Suppressor macrophage (primary cell): ENCODE data around the gene CRACR2A.

Experiments used
- DNase-seq, 4 experiments: peaks; one replicate each; pipeline ENCODE4 v3.0.0-alpha.2; 2020 to 2022
- total RNA-seq, 17 experiments: gene quantifications; one replicate each; lab custom pipeline; 2026; ENCODE audit warnings: mixed read lengths in 6 of 17, inconsistent platforms in 3 of 17; lab: John Stamatoyannopoulos, UW

Gene CRACR2A
- total RNA-seq: 1.6 to 14.4 (median 4.0) reads per million in 17 experiments

- DNase-seq: peak; percentile 62 to 86 (median 77)
These were observed at the start of gene CRACR2A for GRCh38 chr12:3752741-3753486. Gene CRACR2A, minus strand, starts transcription at chr12:3753109. Its CDS starts 56,110 bp downstream, at chr12:3696999.

DNA sequence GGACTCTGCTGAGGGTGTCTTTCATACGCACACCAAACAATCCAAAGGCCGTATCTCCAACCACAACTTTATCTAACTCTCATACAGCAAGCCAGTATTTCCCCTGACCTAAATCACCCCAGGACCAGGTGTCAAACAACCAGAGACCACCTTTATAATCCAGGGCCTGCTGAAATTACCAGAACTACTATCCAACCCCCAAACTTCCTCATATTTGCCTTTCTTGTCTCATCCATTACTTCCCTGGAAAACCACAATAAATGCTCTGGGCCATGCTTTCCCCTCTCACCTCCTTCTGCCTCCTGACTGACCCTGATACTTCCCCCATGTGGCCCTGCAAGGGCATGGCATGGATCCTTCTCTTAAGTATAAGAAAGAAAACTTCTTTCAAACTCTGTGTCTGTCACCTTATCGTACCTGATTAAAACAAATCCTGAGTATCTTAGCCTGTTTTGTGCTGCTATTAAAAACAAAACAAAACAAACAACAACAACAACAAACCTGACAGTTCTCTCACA, 44.7 kb upstream of the CRACR2A start:
- DNase-seq: peak; percentile 17 to 45 (median 40)

- no peak for DNase-seq
These were observed 42.7 kb upstream of the CRACR2A start for GRCh38 chr12:3795492-3796133.

- DNase-seq: no peak
These were observed 42.2 kb upstream of the CRACR2A start for GRCh38 chr12:3795066-3795465.

DNA sequence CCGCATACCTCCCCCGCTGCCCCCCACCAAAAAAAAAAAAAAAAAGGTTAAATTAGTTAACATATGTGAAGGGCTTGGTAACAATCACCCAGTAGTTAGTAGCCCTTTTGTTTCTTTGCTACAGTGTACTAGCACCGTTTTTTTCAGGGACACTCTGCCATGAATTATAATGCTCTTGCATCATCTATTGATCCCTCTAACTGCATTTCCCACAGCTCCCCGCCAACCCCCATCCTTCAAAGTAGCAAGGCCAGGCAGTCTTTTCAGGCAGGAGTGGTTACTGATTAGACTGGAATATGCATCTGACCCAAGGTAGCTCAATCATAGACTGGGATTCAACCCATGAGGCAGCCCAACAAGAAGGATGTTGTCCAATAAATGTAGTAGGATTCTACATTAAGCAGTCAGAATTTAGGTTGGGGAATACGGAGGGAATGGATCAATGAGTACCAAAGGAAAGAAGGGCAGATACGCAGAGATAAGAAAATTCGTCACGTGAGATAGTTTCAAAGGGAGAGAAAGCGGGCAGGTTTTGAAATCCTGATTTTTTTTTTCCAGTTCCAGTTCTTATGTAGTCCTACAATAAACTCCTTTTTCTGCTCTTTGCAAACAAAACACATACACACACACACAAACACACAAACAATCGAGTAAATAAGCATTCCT, 39.8 kb upstream of the CRACR2A start:
- DNase-seq: no peak

- DNase-seq: no peak
These were observed 38.5 kb upstream of the CRACR2A start for GRCh38 chr12:3791256-3791874.

DNA sequence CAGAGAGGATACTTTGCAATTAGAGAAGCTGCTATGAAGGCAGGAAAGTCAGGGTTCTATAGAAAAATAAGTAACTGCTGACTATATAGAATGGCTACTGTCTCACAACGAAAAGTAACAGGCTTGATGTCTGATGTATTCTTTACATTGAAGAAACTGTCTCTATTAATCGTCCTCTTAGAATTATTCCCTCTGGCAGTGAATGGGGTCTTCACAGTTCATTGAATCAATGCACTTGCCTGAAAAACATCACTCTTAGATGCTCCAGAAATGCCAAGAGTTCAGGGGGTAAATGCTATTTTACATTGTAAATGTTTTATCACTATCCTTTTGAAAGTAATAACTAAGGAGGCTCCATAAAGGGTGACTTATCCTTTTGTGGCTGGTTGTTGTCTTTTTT, 37.7 kb upstream of the CRACR2A start:
- DNase-seq: no peak

DNA sequence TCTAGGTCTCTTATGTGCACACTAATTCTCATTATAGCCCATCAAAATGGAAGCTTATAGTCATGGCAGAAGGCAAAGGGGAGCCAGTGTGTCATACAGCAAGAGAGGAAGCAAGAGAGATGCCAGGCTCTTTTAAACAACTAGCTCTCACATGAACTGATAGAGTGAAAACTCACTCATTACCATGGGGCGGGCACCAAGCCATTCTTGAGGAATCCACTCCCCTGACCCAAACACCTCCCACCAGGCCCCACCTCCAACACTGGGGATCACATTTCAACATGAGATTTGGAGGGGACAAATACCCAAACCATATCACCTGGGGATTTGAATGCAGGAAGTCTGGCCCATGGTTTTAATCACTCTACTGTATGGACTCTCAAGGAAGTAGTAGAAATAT, 36.9 kb upstream of the CRACR2A start:
- DNase-seq: no peak

- peak; percentile 52 to 70 (median 60) for DNase-seq
These were observed 24.4 kb upstream of the CRACR2A start for GRCh38 chr12:3777206-3777809.

DNA sequence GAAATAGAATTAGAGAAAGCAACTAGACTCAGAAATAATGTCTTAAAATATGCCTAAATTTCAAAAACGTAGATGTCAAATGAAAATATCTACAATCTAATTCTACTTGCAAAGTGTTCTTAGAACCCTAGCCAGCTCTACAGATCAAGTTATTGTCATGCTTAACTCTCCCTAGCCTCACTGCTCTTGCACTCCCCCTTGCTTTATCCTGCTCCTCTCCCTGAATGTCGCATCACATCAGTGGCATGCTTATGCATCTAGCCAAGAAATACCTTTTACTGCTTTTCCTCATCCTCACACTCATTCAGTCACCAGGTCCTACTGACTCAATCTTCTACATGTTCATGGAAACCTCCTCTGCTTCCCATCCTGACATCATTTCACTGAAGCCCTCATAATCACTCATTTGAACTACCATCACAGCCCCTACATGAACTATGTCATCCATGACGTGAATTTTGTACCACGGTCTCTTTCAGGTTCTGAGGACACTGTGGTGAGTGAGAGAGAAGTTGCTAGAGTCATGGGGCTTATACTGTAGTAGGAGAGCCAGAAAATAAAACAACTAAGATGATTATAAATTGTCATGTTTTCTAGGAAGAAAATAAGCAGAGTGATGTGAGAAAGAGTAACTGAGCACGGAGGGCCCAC, 22.6 kb upstream of the CRACR2A start:
- no peak for DNase-seq

DNA sequence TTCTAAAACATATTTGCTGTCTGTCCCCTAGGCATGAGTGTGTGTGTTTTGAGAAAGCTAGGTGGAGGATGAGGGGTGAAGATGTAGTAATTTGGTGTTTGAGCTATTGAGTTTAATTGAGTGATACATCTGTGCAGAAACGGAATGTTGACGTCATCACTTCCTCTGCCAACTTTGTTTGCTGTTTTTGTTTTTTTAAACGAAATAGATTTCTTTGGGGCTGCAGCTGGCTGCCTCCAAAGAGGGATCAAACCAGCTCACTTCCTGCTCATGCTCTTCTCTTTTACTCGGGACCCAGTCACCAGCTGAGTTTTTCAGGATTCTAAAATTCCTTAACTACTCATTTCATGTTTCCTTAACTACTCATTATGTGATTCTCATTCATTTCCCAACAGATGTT, 19.5 kb upstream of the CRACR2A start:
- no peak for DNase-seq

DNA sequence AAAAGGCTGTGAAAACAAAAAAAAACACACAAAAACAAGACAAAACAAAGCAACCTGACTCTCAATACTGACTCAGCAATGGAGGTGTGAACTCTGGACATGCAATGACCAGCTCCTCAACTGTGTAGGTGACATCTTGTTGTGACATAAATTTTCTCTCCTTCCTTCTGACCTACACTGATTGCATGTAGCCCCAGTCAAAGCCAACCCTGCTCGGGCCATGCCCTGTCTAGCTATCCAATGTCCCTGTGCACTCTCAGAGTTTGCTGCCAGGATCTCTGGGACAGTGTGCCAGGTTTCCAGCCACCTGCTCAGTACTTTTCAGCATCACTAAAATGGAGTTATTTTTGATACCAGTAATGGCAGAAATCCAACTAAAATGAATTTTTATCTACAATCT, 18.9 kb upstream of the CRACR2A start:
- DNase-seq: no peak

- DNase-seq: no peak
These were observed 18.0 kb upstream of the CRACR2A start for GRCh38 chr12:3770891-3771290.

- DNase-seq: no peak
These were observed 16.1 kb upstream of the CRACR2A start for GRCh38 chr12:3768911-3769447.

DNA sequence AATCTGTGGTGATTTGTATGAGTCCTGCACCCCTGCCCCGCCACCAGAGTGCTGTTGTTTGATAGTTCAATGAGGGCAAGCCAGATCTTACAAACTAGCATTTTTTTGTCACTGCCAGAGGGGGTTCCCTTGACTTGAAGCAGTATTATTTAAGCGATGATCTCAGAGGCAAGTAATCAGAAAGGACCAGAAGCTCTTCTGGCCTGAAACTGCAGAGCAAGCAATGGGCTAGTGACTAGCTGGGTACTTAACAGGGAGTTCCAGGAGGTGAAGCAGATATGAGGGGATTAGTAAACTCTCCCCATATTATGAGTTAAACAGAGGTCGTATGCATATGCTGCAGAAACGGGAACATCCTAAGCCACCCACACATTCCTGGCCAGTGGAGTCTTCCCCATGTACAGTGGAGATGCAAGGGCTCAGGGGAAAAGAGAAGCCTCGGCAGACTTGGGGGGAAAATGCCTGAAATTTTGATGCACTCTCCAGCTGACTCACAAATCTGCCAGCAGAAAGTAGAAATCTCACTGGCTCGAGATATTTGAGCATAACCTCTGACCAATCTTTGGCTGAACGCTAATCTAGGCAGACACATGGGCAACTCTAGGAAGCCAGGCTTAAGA, 8.3 kb upstream of the CRACR2A start:
- DNase-seq: peak in 3 of 4 experiments; percentile 6 to 57 (median 37)

- no peak for DNase-seq
These were observed 7.0 kb upstream of the CRACR2A start for GRCh38 chr12:3759878-3760277.

- no peak for DNase-seq
These were observed 4.4 kb upstream of the CRACR2A start for GRCh38 chr12:3757261-3757660.

- DNase-seq: no peak
These were observed 3.0 kb upstream of the CRACR2A start for GRCh38 chr12:3755898-3756297.

GRCh38 chr12:3753544-3754284, 805 bp upstream of the CRACR2A start:
- DNase-seq: peak; percentile 44 to 72 (median 70)

DNA sequence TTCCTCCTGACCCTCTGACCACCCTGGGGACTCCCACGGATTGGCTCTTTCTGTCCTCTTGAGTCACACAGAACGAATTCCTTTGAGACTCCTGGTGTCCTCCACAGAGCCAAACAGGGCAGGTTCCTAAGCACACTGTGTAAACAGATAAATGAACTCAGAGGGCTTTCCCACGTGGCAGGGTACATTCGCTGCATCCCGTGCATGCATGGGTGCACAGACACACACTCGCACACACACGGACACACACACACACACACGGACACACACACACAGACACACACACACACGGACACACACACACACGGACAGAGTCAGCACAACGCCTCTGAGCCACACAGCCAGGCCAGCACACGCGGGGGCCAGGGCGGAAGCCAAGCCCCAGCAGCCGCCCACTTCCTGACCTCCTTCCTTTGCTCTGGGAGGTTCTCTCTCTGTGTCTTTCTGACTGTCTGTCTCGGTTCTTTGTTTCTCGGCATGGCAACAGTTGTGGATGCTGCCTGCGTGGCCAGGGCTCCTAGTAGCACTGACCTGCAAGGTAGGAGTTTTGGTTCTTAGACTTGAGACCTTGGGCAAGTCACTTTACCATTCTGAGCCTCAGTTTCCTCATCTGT, 706 bp downstream of the CRACR2A start:
- peak; percentile 72 to 87 (median 82) for DNase-seq
